Mesenchymal stem cell (in vitro differentiated cells and primary cell): ENCODE results near the gene HSBP1.

Source experiments
- DNase-seq: peaks from one replicate; pipeline ENCODE4 v3.0.0-alpha.2; 2013
- H2AFZ ChIP-seq: one replicate; pipeline ENCODE4 v1.6.1; 2013; ENCODE audit warnings: low read depth, mild to moderate bottlenecking, control low read depth, inconsistent platforms, low read length, moderate library complexity
- H2AK5ac ChIP-seq: 2 replicates; pipeline ENCODE4 v1.6.1; 2013; ENCODE audit warnings: low read length, moderate library complexity, mild to moderate bottlenecking, inconsistent platforms; ENCODE audit not compliant: severe bottlenecking
- H2BK120ac ChIP-seq: one replicate; pipeline ENCODE4 v1.6.1; 2013; ENCODE audit warnings: low read depth, mild to moderate bottlenecking, inconsistent platforms, low read length, moderate library complexity
- H2BK12ac ChIP-seq, 2 experiments: one replicate each; pipeline ENCODE4 v1.6.1; 2013; ENCODE audit warnings: inconsistent platforms in 2 of 2, low read length in 2 of 2, mild to moderate bottlenecking in 2 of 2, moderate library complexity in 2 of 2, control low read depth in 1 of 2
- H2BK15ac ChIP-seq: one replicate; pipeline ENCODE4 v1.6.1; 2013; ENCODE audit warnings: mild to moderate bottlenecking, low read depth, inconsistent platforms; ENCODE audit not compliant: poor library complexity, severe bottlenecking
- H2BK5ac ChIP-seq: 2 replicates; pipeline ENCODE4 v1.6.1; 2013; ENCODE audit warnings: low read depth, mild to moderate bottlenecking, low read length, control low read depth, inconsistent platforms; ENCODE audit not compliant: poor library complexity, severe bottlenecking
- H3K14ac ChIP-seq, 2 experiments: one replicate each; pipeline ENCODE4 v1.6.1; 2013; ENCODE audit warnings: inconsistent platforms in 2 of 2, low read length in 2 of 2, control low read depth in 1 of 2, mild to moderate bottlenecking in 1 of 2, moderate library complexity in 1 of 2
- H3K18ac ChIP-seq, 2 experiments: one replicate each; pipeline ENCODE4 v1.6.1; 2013; ENCODE audit warnings: inconsistent platforms in 2 of 2, low read length in 2 of 2, control low read depth in 1 of 2, low read depth in 1 of 2, mild to moderate bottlenecking in 1 of 2
- H3K23ac ChIP-seq, 2 experiments: one replicate each; pipeline ENCODE4 v1.6.1; 2013; ENCODE audit warnings: inconsistent platforms in 2 of 2, low read length in 2 of 2, mild to moderate bottlenecking in 2 of 2, moderate library complexity in 2 of 2, control low read depth in 1 of 2
- H3K27ac ChIP-seq: 2 replicates; pipeline ENCODE4 v1.5.1; 2013; ENCODE audit warnings: mild to moderate bottlenecking, moderate library complexity, low read length, control low read depth, inconsistent platforms; ENCODE audit not compliant: poor library complexity, severe bottlenecking
- H3K27me3 ChIP-seq, 2 experiments: 2 replicates each; pipeline versions ENCODE4 v1.6.1 to v1.7.0; 2013; ENCODE audit warnings: low read length in 2 of 2, mild to moderate bottlenecking in 2 of 2, moderate library complexity in 2 of 2, control low read depth in 1 of 2, inconsistent platforms in 1 of 2; ENCODE audit not compliant: control insufficient read depth in 1 of 2, insufficient read depth in 1 of 2
- H3K36me3 ChIP-seq, 2 experiments: 2 replicates each; pipeline versions ENCODE4 v1.6.1 to v1.7.0; 2013; ENCODE audit warnings: low read length in 2 of 2, control low read depth in 1 of 2, inconsistent platforms in 1 of 2, low read depth in 1 of 2, mild to moderate bottlenecking in 1 of 2; ENCODE audit not compliant: insufficient read depth in 2 of 2, control insufficient read depth in 1 of 2
- H3K4ac ChIP-seq, 2 experiments: one replicate each; pipeline ENCODE4 v1.6.1; 2013; ENCODE audit warnings: inconsistent platforms in 2 of 2, low read length in 2 of 2, mild to moderate bottlenecking in 2 of 2, moderate library complexity in 2 of 2, control low read depth in 1 of 2, low read depth in 1 of 2
- H3K4me1 ChIP-seq: 2 replicates; pipeline ENCODE4 v1.6.1; 2013; ENCODE audit warnings: low read depth, low read length, control low read depth; ENCODE audit not compliant: control insufficient read depth, insufficient read depth
- H3K4me2 ChIP-seq: 2 replicates; pipeline ENCODE4 v1.6.1; 2013; ENCODE audit warnings: low read length, mild to moderate bottlenecking, inconsistent platforms; ENCODE audit not compliant: poor library complexity, severe bottlenecking
- H3K4me3 ChIP-seq, 2 experiments: 2 replicates each; pipeline versions ENCODE4 v1.5.1 to v1.7.0; 2013; ENCODE audit warnings: low read length in 2 of 2, mild to moderate bottlenecking in 2 of 2, control low read depth in 1 of 2, low read depth in 1 of 2; ENCODE audit not compliant: insufficient read depth in 1 of 2
- H3K79me1 ChIP-seq: replicated peaks from 2 replicates; pipeline ENCODE4 v1.6.1; 2013; ENCODE audit warnings: mild to moderate bottlenecking, control low read depth, low read length, inconsistent platforms; ENCODE audit not compliant: poor library complexity, severe bottlenecking
- H3K9ac ChIP-seq: 2 replicates; pipeline ENCODE4 v1.7.0; 2013; ENCODE audit warnings: mild to moderate bottlenecking, low read length, moderate library complexity
- H3K9me3 ChIP-seq: 2 replicates; pipeline ENCODE4 v1.7.0; 2013; ENCODE audit warnings: mild to moderate bottlenecking, low read length; ENCODE audit not compliant: control insufficient read depth
- H4K8ac ChIP-seq: one replicate; pipeline ENCODE4 v1.6.1; 2013; ENCODE audit warnings: inconsistent platforms, mild to moderate bottlenecking, low read length, moderate library complexity
- H4K91ac ChIP-seq: one replicate; pipeline ENCODE4 v1.6.1; 2013; ENCODE audit warnings: mild to moderate bottlenecking, low read length, inconsistent platforms
- WGBS: methylation state at CpG from one replicate; pipeline ENCODE4 v1.1.7; 2013; ENCODE audit warnings: mixed read lengths; 5-methylcytosine and 5-hydroxymethylcytosine counted together

Gene HSBP1

DNA sequence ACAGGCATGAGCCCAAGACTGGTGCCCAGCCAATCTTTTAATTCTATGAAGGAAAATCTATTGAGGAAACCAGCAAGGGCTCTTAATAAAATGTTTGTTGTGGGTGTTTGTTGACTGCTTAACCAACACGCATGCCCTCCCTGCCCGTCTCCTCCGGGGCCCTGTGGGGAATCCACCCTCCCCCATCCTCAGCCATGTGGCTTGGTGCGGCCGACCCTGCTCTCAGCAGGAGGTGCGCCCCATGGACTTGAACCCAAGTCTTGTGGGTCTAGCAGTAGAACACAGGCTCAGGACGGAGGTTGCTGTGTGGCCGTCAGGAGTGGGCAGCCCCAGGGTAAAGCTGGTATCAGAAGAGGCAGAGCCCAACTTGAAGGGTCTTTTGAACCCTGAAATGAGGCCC, 46.1 kb downstream of the HSBP1 start:
- Histone ChIP-seq H2BK12ac (no peak overlapping the region), H3K4ac (no peak overlapping the region), H4K91ac (no peak overlapping the region), H2BK5ac (no peak overlapping the region), H3K9ac (no peak overlapping the region), H2AK5ac (no peak overlapping the region), H2AFZ (no peak overlapping the region), H3K36me3 (no peaks in the 10 kb centered on the region), H3K27me3 (peaks cover 7 to 16% of the 10 kb centered on the region in 2 experiments), H3K27ac (no peak overlapping the region), H3K14ac (no peak overlapping the region), H3K79me1 (no peaks in the 10 kb centered on the region), H3K4me1 (no peaks in the 10 kb centered on the region), H4K8ac (no peak overlapping the region), H3K23ac (no peak overlapping the region), H3K4me2 (no peak overlapping the region), H3K18ac (no peak overlapping the region), H2BK120ac (no peak overlapping the region), H3K9me3 (no peaks in the 10 kb centered on the region), H2BK15ac (no peak overlapping the region), H3K4me3 (no peak overlapping the region)
- 95% methylated on average over 8 of the region's 8 CpGs for WGBS
- no peak for DNase-seq

DNA sequence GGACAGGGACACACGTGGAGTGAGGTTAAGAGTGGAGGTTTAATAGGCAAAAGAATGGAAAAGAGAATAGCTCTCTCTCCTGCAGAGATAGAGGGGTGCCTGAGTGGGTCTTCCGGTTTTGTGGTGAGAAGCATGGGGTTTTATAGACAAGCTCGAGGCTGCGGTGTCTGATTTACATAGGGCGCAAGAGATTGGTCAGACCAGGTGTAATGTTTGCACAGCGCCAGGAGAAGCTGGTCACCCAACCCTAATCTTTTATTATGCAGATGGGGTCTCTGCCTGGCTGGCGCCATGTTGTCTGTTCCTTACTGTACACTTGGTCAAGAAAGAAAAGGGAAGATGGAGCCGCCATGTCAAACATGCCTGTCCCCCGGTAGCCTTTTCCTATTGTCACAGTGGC, 46.6 kb downstream of the HSBP1 start:
- H2BK15ac ChIP-seq, result no peak overlapping the region
- no peaks in the 10 kb centered on the region for H3K4me1 ChIP-seq
- no peak for DNase-seq
- H3K9ac ChIP-seq, result no peak overlapping the region
- H3K4me2 ChIP-seq, result no peak overlapping the region
- H3K4me3 ChIP-seq, result no peak overlapping the region
- no peak overlapping the region for H2AK5ac ChIP-seq
- H2BK5ac ChIP-seq, result no peak overlapping the region
- H3K23ac ChIP-seq, result no peak overlapping the region
- H3K4ac ChIP-seq, result no peak overlapping the region
- 88% methylated on average over 8 of the region's 9 CpGs for WGBS
- H3K79me1 ChIP-seq, result no peaks in the 10 kb centered on the region
- no peak overlapping the region for H2BK12ac ChIP-seq
- H2AFZ ChIP-seq, result no peak overlapping the region
- H3K36me3 ChIP-seq, result no peaks in the 10 kb centered on the region
- no peaks in the 10 kb centered on the region for H3K9me3 ChIP-seq
- H3K27me3 ChIP-seq, result peaks cover 7 to 16% of the 10 kb centered on the region in 2 experiments
- no peak overlapping the region for H4K91ac ChIP-seq
- H4K8ac ChIP-seq, result no peak overlapping the region
- H3K14ac ChIP-seq, result no peak overlapping the region
- H2BK120ac ChIP-seq, result no peak overlapping the region
- H3K18ac ChIP-seq, result no peak overlapping the region
- H3K27ac ChIP-seq, result no peak overlapping the region

DNA sequence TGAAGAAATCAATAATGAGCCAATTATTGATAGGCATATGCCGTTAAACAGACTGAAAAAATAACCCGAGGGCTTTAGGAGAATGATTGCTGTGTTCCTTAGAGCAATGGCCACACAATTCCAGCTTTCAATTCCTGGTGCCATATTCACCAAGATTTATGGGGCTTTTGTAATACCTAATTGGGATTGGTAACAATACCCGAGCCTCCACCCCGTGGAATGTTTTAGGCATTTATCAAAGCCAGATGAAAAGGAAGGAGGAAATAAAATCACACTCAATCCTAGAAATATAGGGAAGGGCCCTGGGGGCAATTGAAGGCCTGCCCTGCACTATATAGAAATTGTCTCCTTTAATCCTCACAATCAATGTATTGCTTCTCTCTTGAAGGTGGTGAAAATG, 49.0 kb downstream of the HSBP1 start:
- no peak overlapping the region for H3K4ac ChIP-seq
- no peak overlapping the region for H2BK5ac ChIP-seq
- H3K36me3 ChIP-seq, result no peaks in the 10 kb centered on the region
- no peaks in the 10 kb centered on the region for H3K9me3 ChIP-seq
- H3K4me3 ChIP-seq, result no peak overlapping the region
- no peak overlapping the region for H2BK12ac ChIP-seq
- H3K9ac ChIP-seq, result no peak overlapping the region
- no peak overlapping the region for H4K8ac ChIP-seq
- H2BK120ac ChIP-seq, result no peak overlapping the region
- peaks cover 13 to 16% of the 10 kb centered on the region in 2 experiments for H3K27me3 ChIP-seq
- no peak overlapping the region for H2BK15ac ChIP-seq
- H3K23ac ChIP-seq, result no peak overlapping the region
- H3K79me1 ChIP-seq, result no peaks in the 10 kb centered on the region
- no peak for DNase-seq
- H2AK5ac ChIP-seq, result no peak overlapping the region
- no peak overlapping the region for H3K4me2 ChIP-seq
- H4K91ac ChIP-seq, result no peak overlapping the region
- no peak overlapping the region for H3K27ac ChIP-seq
- no peak overlapping the region for H3K18ac ChIP-seq
- no peak overlapping the region for H2AFZ ChIP-seq
- no peaks in the 10 kb centered on the region for H3K4me1 ChIP-seq
- 84% methylated on average over 4 of the region's 4 CpGs for WGBS
- H3K14ac ChIP-seq, result no peak overlapping the region

- Histone ChIP-seq H3K27ac (no peak overlapping the region), H2AK5ac (no peak overlapping the region), H3K36me3 (no peaks in the 10 kb centered on the region), H3K79me1 (no peaks in the 10 kb centered on the region), H3K4me2 (no peak overlapping the region), H2BK120ac (no peak overlapping the region), H2AFZ (no peak overlapping the region), H3K4ac (no peak overlapping the region), H3K14ac (no peak overlapping the region), H3K4me1 (no peaks in the 10 kb centered on the region), H2BK12ac (no peak overlapping the region), H3K23ac (no peak overlapping the region), H2BK5ac (no peak overlapping the region), H3K9ac (no peak overlapping the region), H3K9me3 (no peaks in the 10 kb centered on the region), H3K27me3 (peaks cover 8 to 11% of the 10 kb centered on the region in 2 experiments), H4K8ac (no peak overlapping the region), H3K4me3 (no peak overlapping the region), H4K91ac (no peak overlapping the region), H3K18ac (no peak overlapping the region), H2BK15ac (no peak overlapping the region)
- 82% methylated on average over 8 of the region's 8 CpGs for WGBS
- DNase-seq, result no peak
These were observed 51.5 kb downstream of the HSBP1 start for GRCh38 chr16:83859265-83859664.
